ENCODE results near the gene FYTTD1. TPM values are rescaled to one million over a fixed set of nuclear protein-coding genes. Genes with fewer than 3 reads are reported as not detected.
"Not testable (repeated sequence)": the region's sequence is repeated elsewhere in the genome, so short reads cannot be mapped to it uniquely, and the experiment has no call there.

The FYTTD1 gene
- polyA plus RNA-seq, 2 of the 4 experiments (the other 2 are of a cell fraction), result 22.2 to 37.3 TPM

GRCh38 chr3:197728487-197728886 is 21.2 kb upstream of the FYTTD1 start:
- no peak overlapping the region for H3K4me2 ChIP-seq
- H3K4me3 ChIP-seq, result no peak overlapping the region
- 84% methylated on average over 8 of the region's 8 CpGs for WGBS (ENCODE audit: missing lambda C conversion rate)
- POLR2A ChIA-PET, result no interaction called here
- H3K9me3 ChIP-seq, result no peaks in the 10 kb centered on the region
- ATAC-seq (no peak), DNase-seq (ENCODE audit: low read depth in 1 of 2, low spot score in 1 of 2) (no peak), FAIRE-seq (no peak)
- peaks cover 6% of the 10 kb centered on the region; the same call in 1 of the 3 replicates for H3K4me1 ChIP-seq
- CTCF ChIA-PET, result no interaction called here
- TF ChIP-seq EP300 (IDR thresholded peaks at IDR 0.05), result no peak
- no peak for TF ChIP-seq ZFP36 (IDR thresholded peaks at IDR 0.05; ENCODE audit: borderline replicate concordance, partially characterized antibody)
- TF ChIP-seq HOXA7 (CRISPR knock-in tag; IDR thresholded peaks at IDR 0.05), result no peak
- TF ChIP-seq, protein P1, sequence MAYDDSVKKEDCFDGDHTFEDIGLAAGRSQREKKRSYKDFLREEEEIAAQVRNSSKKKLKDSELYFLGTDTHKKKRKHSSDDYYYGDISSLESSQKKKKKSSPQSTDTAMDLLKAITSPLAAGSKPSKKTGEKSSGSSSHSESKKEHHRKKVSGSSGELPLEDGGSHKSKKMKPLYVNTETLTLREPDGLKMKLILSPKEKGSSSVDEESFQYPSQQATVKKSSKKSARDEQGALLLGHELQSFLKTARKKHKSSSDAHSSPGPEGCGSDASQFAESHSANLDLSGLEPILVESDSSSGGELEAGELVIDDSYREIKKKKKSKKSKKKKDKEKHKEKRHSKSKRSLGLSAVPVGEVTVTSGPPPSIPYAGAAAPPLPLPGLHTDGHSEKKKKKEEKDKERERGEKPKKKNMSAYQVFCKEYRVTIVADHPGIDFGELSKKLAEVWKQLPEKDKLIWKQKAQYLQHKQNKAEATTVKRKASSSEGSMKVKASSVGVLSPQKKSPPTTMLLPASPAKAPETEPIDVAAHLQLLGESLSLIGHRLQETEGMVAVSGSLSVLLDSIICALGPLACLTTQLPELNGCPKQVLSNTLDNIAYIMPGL (CRISPR knock-in tag; IDR thresholded peaks at IDR 0.05; ENCODE audit: borderline replicate concordance), result no peak
- TF ChIP-seq NPAS2 (CRISPR knock-in tag; IDR thresholded peaks at IDR 0.05; ENCODE audit: borderline replicate concordance), result no peak
- no peak for TF ChIP-seq RCOR1 (IDR thresholded peaks at IDR 0.05; ENCODE audit: low read depth, low read length)
- TF ChIP-seq CBX2 (IDR thresholded peaks at IDR 0.05; ENCODE audit: borderline replicate concordance, low read depth), result no peak
- no peak overlapping the region for H3K27ac ChIP-seq

DNA sequence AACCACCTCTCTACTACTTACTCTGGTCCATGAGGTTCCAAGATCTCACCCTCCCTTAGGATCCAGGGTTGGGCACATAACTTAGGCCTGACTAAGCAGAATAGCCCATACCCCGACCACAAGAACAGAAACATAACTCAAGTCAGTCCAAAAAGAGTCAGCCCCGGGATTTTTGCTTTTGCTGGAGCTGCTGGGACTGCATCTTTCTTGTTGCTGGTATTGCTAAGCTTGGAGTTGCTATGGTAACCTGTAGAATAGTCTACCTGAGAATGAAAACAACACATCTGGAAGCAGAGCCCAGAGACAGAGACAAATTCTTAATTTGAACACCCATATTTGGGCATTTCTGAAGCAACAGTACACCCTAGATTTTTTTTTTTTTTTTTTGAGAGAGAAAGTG is 19.5 kb upstream of the FYTTD1 start:
- Histone ChIP-seq H3K9me3 (no peaks in the 10 kb centered on the region), H3K4me1 (peaks cover 6% of the 10 kb centered on the region; the same call in 1 of the 3 replicates), H3K4me3 (no peak overlapping the region), H3K4me2 (peak overlapping the region; percentile 24; the same call in 2 of the 3 replicates), H3K27ac (peak overlapping the region in 1 of 2 experiments; percentile 16; a peak in 2 of 6 replicates)
- POLR2A ChIA-PET, result no interaction called here
- peak; percentile 68 to 88; a peak in 5 of 6 replicates for ATAC-seq
- TF ChIP-seq MAFK (IDR thresholded peaks at IDR 0.05; ENCODE audit: partially characterized antibody) (peak; percentile 53), HOXA7 (CRISPR knock-in tag; IDR thresholded peaks at IDR 0.05) (no peak), RNF2 (IDR thresholded peaks at IDR 0.05; ENCODE audit: borderline replicate concordance, low read depth) (no peak)
- peak in 1 of 2 experiments; percentile 53 for DNase-seq (ENCODE audit: low read depth in 1 of 2, low spot score in 1 of 2)
- FAIRE-seq, result no peak
- CTCF ChIA-PET, result interaction anchor here (0.7 kb wide), 1 partner anchor 21 kb away, joined by 4 read pairs; no protein-coding TSS in a partner anchor
- 5% methylated on average over 2 of the region's 2 CpGs for WGBS (ENCODE audit: missing lambda C conversion rate)

- POLR2A ChIA-PET; H3K4me1 ChIP-seq; ATAC-seq; H3K9me3 ChIP-seq; DNase-seq (ENCODE audit: low read depth in 1 of 2, low spot score in 1 of 2); H3K4me2 ChIP-seq; FAIRE-seq; CTCF ChIA-PET; H3K27ac ChIP-seq; H3K4me3 ChIP-seq: not testable (repeated sequence)
- 91% methylated on average over 3 of the region's 5 CpGs for WGBS (ENCODE audit: missing lambda C conversion rate)
Measured at GRCh38 chr3:197730770-197731169, 18.9 kb upstream of the FYTTD1 start.

DNA sequence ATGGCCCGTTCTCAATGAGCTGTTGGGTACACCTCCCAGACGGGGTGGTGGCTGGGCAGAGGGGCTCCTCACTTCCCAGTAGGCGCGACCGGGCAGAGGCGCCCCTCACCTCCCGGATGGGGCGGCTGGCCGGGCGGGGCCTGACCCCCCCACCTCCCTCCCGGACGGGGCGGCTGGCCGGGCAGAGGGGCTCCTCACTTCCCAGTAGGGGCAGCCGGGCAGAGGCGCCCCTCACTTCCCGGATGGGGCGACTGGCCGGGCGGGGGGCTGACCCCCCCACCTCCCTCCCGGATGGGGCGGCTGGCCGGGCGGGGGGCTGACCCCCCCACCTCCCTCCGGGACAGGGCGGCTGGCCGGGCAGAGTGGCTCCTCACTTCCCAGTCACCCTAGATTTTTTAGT is 18.2 kb upstream of the FYTTD1 start:
- H3K4me2 ChIP-seq; H3K4me1 ChIP-seq; ATAC-seq; CTCF ChIA-PET; DNase-seq (ENCODE audit: low read depth in 1 of 2, low spot score in 1 of 2); H3K4me3 ChIP-seq; H3K27ac ChIP-seq; H3K9me3 ChIP-seq; POLR2A ChIA-PET; FAIRE-seq: not testable (repeated sequence)
- 43% methylated on average over 4 of the region's 27 CpGs for WGBS (ENCODE audit: missing lambda C conversion rate)

DNA sequence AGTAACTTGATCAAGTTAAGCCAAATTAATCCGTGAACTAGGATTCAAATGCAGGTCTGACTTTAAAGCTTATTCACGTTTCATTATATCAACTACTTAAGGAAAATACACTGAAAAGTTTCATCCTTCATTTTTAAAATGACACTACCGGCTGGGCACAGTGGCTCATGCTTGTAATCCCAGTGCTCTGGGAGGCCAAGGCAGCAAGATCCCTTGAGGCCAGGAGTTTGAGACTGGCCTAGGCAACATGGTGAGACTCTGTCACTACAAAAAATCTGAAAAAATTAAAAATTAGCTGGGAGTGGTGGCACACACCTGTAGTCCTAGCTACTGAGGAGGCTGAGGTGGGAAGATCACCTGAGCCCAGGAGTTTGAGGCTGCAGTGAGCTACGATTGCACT is 16.6 kb upstream of the FYTTD1 start:
- H3K27ac ChIP-seq, result no peak overlapping the region
- ChIA-PET CTCF (interaction anchor here (0.6 kb wide), 1 partner anchor 173 kb away, joined by 5 read pairs; no protein-coding TSS in a partner anchor), POLR2A (no interaction called here)
- peaks cover 15% of the 10 kb centered on the region; the same call in 1 of the 3 replicates for H3K4me1 ChIP-seq
- no peak overlapping the region for H3K4me3 ChIP-seq
- H3K9me3 ChIP-seq, result no peaks in the 10 kb centered on the region
- ATAC-seq, result no peak
- no peak for DNase-seq (ENCODE audit: low read depth in 1 of 2, low spot score in 1 of 2)
- FAIRE-seq, result no peak
- no peak overlapping the region for H3K4me2 ChIP-seq
- 95% methylated on average over 4 of the region's 4 CpGs for WGBS (ENCODE audit: missing lambda C conversion rate)
- TF ChIP-seq SMC3 (IDR thresholded peaks at IDR 0.05), result no peak
- TF ChIP-seq, protein P2, sequence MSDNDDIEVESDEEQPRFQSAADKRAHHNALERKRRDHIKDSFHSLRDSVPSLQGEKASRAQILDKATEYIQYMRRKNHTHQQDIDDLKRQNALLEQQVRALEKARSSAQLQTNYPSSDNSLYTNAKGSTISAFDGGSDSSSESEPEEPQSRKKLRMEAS (IDR thresholded peaks at IDR 0.05), result no peak
- no peak for TF ChIP-seq ZC3H11A (IDR thresholded peaks at IDR 0.05)
- no peak for TF ChIP-seq HOXB5 (CRISPR knock-in tag; IDR thresholded peaks at IDR 0.05)
- TF ChIP-seq NR3C1 (IDR thresholded peaks at IDR 0.05), result no peak
- no peak for TF ChIP-seq FOSB (CRISPR knock-in tag; IDR thresholded peaks at IDR 0.05)
- no peak for TF ChIP-seq EP300 (IDR thresholded peaks at IDR 0.05)
- TF ChIP-seq, protein P3, sequence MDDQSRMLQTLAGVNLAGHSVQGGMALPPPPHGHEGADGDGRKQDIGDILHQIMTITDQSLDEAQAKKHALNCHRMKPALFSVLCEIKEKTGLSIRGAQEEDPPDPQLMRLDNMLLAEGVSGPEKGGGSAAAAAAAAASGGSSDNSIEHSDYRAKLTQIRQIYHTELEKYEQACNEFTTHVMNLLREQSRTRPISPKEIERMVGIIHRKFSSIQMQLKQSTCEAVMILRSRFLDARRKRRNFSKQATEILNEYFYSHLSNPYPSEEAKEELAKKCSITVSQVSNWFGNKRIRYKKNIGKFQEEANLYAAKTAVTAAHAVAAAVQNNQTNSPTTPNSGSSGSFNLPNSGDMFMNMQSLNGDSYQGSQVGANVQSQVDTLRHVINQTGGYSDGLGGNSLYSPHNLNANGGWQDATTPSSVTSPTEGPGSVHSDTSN (IDR thresholded peaks at IDR 0.05), result no peak
- TF ChIP-seq MYC (IDR thresholded peaks at IDR 0.05; ENCODE audit: borderline replicate concordance, low read length), result no peak
- no peak for TF ChIP-seq PHF8 (IDR thresholded peaks at IDR 0.05; ENCODE audit: borderline replicate concordance, low read depth)
- TF ChIP-seq, protein P4, sequence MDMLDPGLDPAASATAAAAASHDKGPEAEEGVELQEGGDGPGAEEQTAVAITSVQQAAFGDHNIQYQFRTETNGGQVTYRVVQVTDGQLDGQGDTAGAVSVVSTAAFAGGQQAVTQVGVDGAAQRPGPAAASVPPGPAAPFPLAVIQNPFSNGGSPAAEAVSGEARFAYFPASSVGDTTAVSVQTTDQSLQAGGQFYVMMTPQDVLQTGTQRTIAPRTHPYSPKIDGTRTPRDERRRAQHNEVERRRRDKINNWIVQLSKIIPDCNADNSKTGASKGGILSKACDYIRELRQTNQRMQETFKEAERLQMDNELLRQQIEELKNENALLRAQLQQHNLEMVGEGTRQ (IDR thresholded peaks at IDR 0.05), result no peak
- TF ChIP-seq, protein P5, sequence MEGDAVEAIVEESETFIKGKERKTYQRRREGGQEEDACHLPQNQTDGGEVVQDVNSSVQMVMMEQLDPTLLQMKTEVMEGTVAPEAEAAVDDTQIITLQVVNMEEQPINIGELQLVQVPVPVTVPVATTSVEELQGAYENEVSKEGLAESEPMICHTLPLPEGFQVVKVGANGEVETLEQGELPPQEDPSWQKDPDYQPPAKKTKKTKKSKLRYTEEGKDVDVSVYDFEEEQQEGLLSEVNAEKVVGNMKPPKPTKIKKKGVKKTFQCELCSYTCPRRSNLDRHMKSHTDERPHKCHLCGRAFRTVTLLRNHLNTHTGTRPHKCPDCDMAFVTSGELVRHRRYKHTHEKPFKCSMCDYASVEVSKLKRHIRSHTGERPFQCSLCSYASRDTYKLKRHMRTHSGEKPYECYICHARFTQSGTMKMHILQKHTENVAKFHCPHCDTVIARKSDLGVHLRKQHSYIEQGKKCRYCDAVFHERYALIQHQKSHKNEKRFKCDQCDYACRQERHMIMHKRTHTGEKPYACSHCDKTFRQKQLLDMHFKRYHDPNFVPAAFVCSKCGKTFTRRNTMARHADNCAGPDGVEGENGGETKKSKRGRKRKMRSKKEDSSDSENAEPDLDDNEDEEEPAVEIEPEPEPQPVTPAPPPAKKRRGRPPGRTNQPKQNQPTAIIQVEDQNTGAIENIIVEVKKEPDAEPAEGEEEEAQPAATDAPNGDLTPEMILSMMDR (IDR thresholded peaks at IDR 0.05), result no peak
- no peak for TF ChIP-seq FOXS1 (CRISPR knock-in tag; IDR thresholded peaks at IDR 0.05)
- TF ChIP-seq CBX8 (IDR thresholded peaks at IDR 0.05), result no peak

All from A549 (cell line).